GM10248 (cell line): ENCODE measurements around the gene ZBTB6.

ENCODE experiments used
- CTCF ChIA-PET: fragments of 300-600 bp; sonication (Branson Sonifier 250); formaldehyde crosslinking; extraction: SDS; loops from one replicate; lab custom pipeline; 2021; ENCODE audit warnings: antibody characterized with exemption; lab: Yijun Ruan, JAX
- POLR2A ChIA-PET: fragments of 350-650 bp; sonication (Branson Sonifier 250); formaldehyde crosslinking; extraction: SDS; loops from one replicate; lab custom pipeline; 2020; ENCODE audit warnings: antibody characterized with exemption; lab: Yijun Ruan, JAX
- DNase-seq: peaks from one replicate; pipeline ENCODE4 v3.0.0; 2012; ENCODE audit errors: extremely low spot score
- CTCF ChIP-seq: IDR thresholded peaks from 2 replicates; pipeline ENCODE4 v1.5.1; 2012; ENCODE audit warnings: mild to moderate bottlenecking, low read depth; ENCODE audit errors: extremely low read depth, missing control alignments, control extremely low read depth

The ZBTB6 gene

GRCh38 chr9:122949696-122950095 lies 36.6 kb upstream of the ZBTB6 start:
- TF ChIP-seq CTCF = no peak
- DNase-seq = no peak
- POLR2A ChIA-PET = no interaction called here
- CTCF ChIA-PET = no interaction called here

DNA sequence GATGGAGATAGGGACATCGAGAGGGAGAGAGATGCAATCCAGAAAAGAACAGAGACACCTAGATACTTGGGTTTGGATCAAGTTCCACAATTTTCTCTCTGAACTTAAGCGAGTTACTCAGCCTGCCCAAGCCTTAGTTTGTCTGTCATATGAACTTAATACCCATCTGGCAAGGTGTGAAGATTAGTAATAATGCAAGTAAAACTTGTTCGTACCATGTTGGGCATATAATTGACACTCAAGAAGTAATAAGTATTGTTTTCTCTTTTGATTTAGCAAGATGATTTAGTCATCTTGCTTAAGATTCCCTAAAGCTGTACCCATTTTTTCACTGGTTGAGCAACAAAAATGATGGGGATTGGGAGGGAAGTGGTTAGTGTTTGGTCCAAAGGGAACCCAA lies 35.2 kb upstream of the ZBTB6 start:
- CTCF ChIA-PET = interaction anchor here (1.4 kb wide), 1 partner anchor 42 kb away, joined by 4 read pairs; no protein-coding TSS in a partner anchor
- TF ChIP-seq CTCF = no peak
- POLR2A ChIA-PET = no interaction called here
- no peak for DNase-seq

DNA sequence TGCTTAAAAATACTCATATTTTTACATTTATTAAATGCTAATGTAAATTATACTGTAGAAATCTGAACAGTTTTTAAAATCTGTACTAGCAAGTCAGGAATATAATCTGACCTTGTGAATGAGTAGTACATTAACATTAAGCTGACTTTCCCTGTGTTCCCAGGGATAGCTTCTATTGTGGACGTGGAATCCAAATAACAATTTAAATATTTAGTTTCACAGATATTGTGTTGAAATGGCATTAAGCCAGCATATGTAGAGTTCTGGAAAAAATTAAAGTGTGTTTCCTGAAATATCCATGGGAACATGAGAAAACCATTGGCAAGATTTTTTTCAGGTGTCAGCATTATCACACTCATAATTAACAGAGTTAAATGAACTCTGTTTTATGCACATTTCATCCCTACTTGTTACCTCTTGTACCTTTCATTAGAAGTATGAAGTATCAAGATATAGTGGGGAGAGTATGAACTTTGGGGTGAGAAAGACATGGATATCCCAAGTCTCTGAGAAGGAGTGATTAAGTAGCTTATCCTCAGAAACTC lies 33.4 kb upstream of the ZBTB6 start:
- TF ChIP-seq CTCF = no peak
- CTCF ChIA-PET = interaction anchor here (0.5 to 2.0 kb wide), 5 partner anchors 13 to 1351 kb away, joined by 3 to 5 read pairs (median 3); partner anchors contain the start of gene ZBTB26
- no peak for DNase-seq
- POLR2A ChIA-PET = no interaction called here

GRCh38 chr9:122944960-122945888 lies 32.1 kb upstream of the ZBTB6 start:
- TF ChIP-seq CTCF = no peak
- no peak for DNase-seq
- CTCF ChIA-PET = no interaction called here
- POLR2A ChIA-PET = interaction anchor here (1.6 kb wide), 1 partner anchor 33 kb away, joined by 3 read pairs; the partner anchor contains the start of gene ZBTB6

GRCh38 chr9:122941582-122942234 lies 28.6 kb upstream of the ZBTB6 start:
- TF ChIP-seq CTCF = no peak
- ChIA-PET POLR2A (interaction anchor here (1.3 to 2.4 kb wide), 2 partner anchors 10 to 29 kb away, joined by 3 to 8 read pairs; partner anchors contain the start of genes ZBTB26 and ZBTB6), CTCF (interaction anchor here (0.8 kb wide), 1 partner anchor 50 kb away, joined by 3 read pairs; no protein-coding TSS in a partner anchor)
- DNase-seq = no peak
